OCI-LY3 (cell line): ENCODE results near the gene CEACAM20.

Experiments used
- H2AFZ ChIP-seq: fragments of 200-600, 300-600 bp; shearing (Covaris generic); 2 replicates; pipeline ENCODE4 v1.6.0; 2014; ENCODE audit warnings: antibody characterized with exemption, low read depth, low read length
- H3K27ac ChIP-seq: fragments of 200-600, 300-600 bp; sonication (generic); 2 replicates; pipeline ENCODE4 v1.5.1; 2014; ENCODE audit warnings: mild to moderate bottlenecking, low read length, moderate library complexity, mixed read lengths
- H3K27me3 ChIP-seq: fragments of 200-600, 300-600 bp; sonication (generic); 2 replicates; pipeline ENCODE4 v1.6.1; 2014; ENCODE audit warnings: low read depth, low read length, mixed read lengths
- H3K36me3 ChIP-seq: fragments of 200-600, 300-600 bp; sonication (generic); replicated peaks from 2 replicates; pipeline ENCODE3; 2014; ENCODE audit warnings: low read depth, low read length, mixed read lengths
- H3K4me1 ChIP-seq: fragments of 300-600, 200-600 bp; sonication (generic); 2 replicates; pipeline ENCODE4 v1.6.1; 2014; ENCODE audit warnings: low read length, mixed read lengths
- H3K4me2 ChIP-seq: fragments of 200-600, 300-600 bp; sonication (generic); 2 replicates; pipeline ENCODE4 v1.6.1; 2014; ENCODE audit warnings: low read length, mixed read lengths
- H3K4me3 ChIP-seq: fragments of 300-600, 200-600 bp; sonication (generic); 2 replicates; pipeline ENCODE4 v1.5.1; 2014; ENCODE audit warnings: antibody characterized with exemption, mild to moderate bottlenecking, low read length, moderate library complexity
- H3K79me2 ChIP-seq: fragments of 300-600, 200-600 bp; shearing (Covaris generic); 2 replicates; pipeline ENCODE4 v1.6.1; 2014; ENCODE audit warnings: mild to moderate bottlenecking, low read length, mixed read lengths
- H3K9ac ChIP-seq: fragments of 300-600, 200-600 bp; shearing (Covaris generic); 2 replicates; pipeline ENCODE4 v1.6.0; 2014; ENCODE audit warnings: mild to moderate bottlenecking, low read length, moderate library complexity
- H3K9me3 ChIP-seq: fragments of 200-600, 300-600 bp; shearing (Covaris generic); 2 replicates; pipeline ENCODE4 v1.6.1; 2014; ENCODE audit warnings: low read length, mixed read lengths; ENCODE audit not compliant: insufficient read depth
- H4K20me1 ChIP-seq: fragments of 200-600, 300-600 bp; sonication (generic); 2 replicates; pipeline ENCODE4 v1.6.1; 2016; ENCODE audit warnings: low read length, mixed read lengths; ENCODE audit not compliant: insufficient read depth
- EZH2phosphoT487 ChIP-seq: fragments of 200-600 bp; shearing (Covaris generic); IDR thresholded peaks from 2 replicates; pipeline ENCODE4 v1.6.1; 2018; ENCODE audit warnings: antibody characterized with exemption, mixed run types, low read depth
- TF ChIP-seq, protein P1 (sequence below): fragments of 200-600, 300-600 bp; sonication (generic); IDR thresholded peaks from 2 replicates; pipeline ENCODE4 v1.5.1; 2014; ENCODE audit warnings: antibody characterized with exemption, low read length, low read depth

CEACAM20 gene

DNA sequence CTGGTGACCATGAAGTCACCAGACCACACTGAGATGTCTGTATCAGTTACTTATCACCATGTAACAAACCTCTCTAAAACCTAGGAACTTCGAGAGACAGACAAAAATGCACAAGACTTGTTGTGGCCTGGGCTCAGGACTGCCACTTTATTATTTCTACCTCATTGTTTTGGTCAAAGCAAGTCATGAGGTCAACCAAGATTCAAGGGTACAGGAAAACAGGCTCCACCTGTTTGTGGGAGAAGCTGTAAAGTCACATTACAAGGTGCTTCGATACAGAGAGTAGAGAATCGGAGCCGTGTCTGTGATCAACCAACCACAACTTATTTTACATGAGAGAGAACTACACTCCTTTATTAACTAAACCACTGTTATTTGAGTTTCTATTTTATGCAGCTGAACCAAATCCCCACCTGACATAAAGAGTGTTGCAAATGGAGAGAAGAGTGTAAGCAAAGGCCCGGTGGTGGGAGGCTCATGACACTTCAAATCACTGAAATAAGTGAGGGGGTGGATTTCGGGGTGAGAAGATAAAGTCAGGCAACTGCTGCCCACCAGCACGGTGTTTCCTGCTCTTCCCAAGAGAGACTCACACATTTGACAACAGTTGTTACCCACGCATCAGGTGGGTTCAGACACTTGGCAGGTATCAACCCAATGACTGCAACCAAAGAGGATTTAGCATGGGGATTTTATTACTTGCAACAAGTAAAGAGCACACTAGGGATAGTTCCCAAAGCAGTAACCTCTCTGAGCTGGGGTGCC lies 44.9 kb upstream of the CEACAM20 start:
- Histone ChIP-seq H3K36me3 (no peaks in the 10 kb centered on the region), H3K27ac (no peak overlapping the region), H3K9me3 (no peaks in the 10 kb centered on the region), H3K9ac (no peak overlapping the region), H3K79me2 (no peaks in the 10 kb centered on the region), H2AFZ (no peak overlapping the region), H3K4me3 (no peak overlapping the region), H4K20me1 (no peaks in the 10 kb centered on the region), H3K4me2 (no peak overlapping the region), H3K4me1 (no peaks in the 10 kb centered on the region), H3K27me3 (peaks cover 22% of the 10 kb centered on the region)
- TF ChIP-seq, protein P1, sequence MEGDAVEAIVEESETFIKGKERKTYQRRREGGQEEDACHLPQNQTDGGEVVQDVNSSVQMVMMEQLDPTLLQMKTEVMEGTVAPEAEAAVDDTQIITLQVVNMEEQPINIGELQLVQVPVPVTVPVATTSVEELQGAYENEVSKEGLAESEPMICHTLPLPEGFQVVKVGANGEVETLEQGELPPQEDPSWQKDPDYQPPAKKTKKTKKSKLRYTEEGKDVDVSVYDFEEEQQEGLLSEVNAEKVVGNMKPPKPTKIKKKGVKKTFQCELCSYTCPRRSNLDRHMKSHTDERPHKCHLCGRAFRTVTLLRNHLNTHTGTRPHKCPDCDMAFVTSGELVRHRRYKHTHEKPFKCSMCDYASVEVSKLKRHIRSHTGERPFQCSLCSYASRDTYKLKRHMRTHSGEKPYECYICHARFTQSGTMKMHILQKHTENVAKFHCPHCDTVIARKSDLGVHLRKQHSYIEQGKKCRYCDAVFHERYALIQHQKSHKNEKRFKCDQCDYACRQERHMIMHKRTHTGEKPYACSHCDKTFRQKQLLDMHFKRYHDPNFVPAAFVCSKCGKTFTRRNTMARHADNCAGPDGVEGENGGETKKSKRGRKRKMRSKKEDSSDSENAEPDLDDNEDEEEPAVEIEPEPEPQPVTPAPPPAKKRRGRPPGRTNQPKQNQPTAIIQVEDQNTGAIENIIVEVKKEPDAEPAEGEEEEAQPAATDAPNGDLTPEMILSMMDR, result no peak
- no peak for TF ChIP-seq EZH2phosphoT487

DNA sequence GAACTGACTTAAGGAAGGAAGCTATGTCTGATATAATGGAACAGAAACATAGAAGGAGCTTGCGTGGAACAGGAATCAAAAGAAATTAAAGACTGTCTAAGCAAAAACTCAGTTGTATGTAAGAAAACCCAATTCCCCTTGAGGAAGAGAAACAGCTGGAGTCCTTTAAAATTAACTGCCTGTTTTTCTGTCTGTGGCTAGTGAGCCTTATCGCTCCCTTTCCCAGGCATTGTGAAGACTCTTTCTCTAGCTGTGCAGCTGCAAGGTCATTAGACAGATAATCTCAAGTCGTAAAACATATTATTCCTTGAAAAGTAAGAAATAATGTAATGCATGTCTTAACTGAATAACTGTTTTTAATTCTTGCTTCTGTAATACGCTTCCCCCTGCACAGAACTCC lies 44.2 kb upstream of the CEACAM20 start:
- no peaks in the 10 kb centered on the region for H3K4me1 ChIP-seq
- H3K9ac ChIP-seq, result no peak overlapping the region
- H3K4me2 ChIP-seq, result no peak overlapping the region
- H3K9me3 ChIP-seq, result no peaks in the 10 kb centered on the region
- no peaks in the 10 kb centered on the region for H4K20me1 ChIP-seq
- no peak overlapping the region for H2AFZ ChIP-seq
- H3K79me2 ChIP-seq, result no peaks in the 10 kb centered on the region
- H3K36me3 ChIP-seq, result no peaks in the 10 kb centered on the region
- TF ChIP-seq EZH2phosphoT487, result no peak
- TF ChIP-seq, protein P1, result no peak
- H3K4me3 ChIP-seq, result no peak overlapping the region
- peaks cover 24% of the 10 kb centered on the region for H3K27me3 ChIP-seq
- no peak overlapping the region for H3K27ac ChIP-seq

DNA sequence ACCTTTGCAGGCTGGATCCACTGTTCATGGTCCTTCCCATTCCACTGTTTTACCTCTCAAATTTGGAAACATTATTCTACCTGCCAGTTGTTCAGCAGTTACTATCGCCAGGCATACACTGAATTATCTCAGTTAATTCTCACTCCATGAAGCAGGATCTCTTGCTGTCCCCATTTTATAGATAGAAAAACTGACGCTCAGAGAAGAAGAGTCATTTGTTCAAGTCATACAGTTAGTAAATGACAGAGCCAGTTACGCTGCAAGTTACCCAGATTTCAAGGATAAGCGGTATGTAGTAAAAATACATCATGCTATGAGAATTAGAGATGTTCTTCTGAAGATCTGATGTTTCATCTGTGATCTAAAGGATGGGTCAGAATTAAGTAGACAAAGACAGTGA lies 43.7 kb upstream of the CEACAM20 start:
- Histone ChIP-seq H3K4me2 (no peak overlapping the region), H3K9ac (no peak overlapping the region), H4K20me1 (no peaks in the 10 kb centered on the region), H3K79me2 (no peaks in the 10 kb centered on the region), H3K4me3 (no peak overlapping the region), H3K27me3 (peaks cover 24% of the 10 kb centered on the region), H3K4me1 (no peaks in the 10 kb centered on the region), H2AFZ (no peak overlapping the region), H3K36me3 (no peaks in the 10 kb centered on the region), H3K27ac (no peak overlapping the region), H3K9me3 (no peaks in the 10 kb centered on the region)
- TF ChIP-seq EZH2phosphoT487, result no peak
- TF ChIP-seq, protein P1, result no peak

- H3K79me2 ChIP-seq, result no peaks in the 10 kb centered on the region
- H2AFZ ChIP-seq, result no peak overlapping the region
- H3K4me3 ChIP-seq, result no peak overlapping the region
- H3K9ac ChIP-seq, result no peak overlapping the region
- H3K36me3 ChIP-seq, result no peaks in the 10 kb centered on the region
- H3K9me3 ChIP-seq, result no peaks in the 10 kb centered on the region
- peaks cover 27% of the 10 kb centered on the region for H3K27me3 ChIP-seq
- no peaks in the 10 kb centered on the region for H3K4me1 ChIP-seq
- no peaks in the 10 kb centered on the region; the same call in 1 of the 2 replicates for H4K20me1 ChIP-seq
- H3K4me2 ChIP-seq, result no peak overlapping the region
- TF ChIP-seq EZH2phosphoT487, result no peak
- TF ChIP-seq, protein P1, result no peak
- H3K27ac ChIP-seq, result no peak overlapping the region
Observed at GRCh38 chr19:44572581-44572900, 43.1 kb upstream of the CEACAM20 start.
